ENCODE results near the gene C10orf105. TPM values are rescaled to one million over a fixed set of nuclear protein-coding genes. Genes with fewer than 3 reads are reported as not detected.

The C10orf105 gene
- total RNA-seq, 2 donors from 2014 or later, result 0.14 TPM; not detected in 1

DNA sequence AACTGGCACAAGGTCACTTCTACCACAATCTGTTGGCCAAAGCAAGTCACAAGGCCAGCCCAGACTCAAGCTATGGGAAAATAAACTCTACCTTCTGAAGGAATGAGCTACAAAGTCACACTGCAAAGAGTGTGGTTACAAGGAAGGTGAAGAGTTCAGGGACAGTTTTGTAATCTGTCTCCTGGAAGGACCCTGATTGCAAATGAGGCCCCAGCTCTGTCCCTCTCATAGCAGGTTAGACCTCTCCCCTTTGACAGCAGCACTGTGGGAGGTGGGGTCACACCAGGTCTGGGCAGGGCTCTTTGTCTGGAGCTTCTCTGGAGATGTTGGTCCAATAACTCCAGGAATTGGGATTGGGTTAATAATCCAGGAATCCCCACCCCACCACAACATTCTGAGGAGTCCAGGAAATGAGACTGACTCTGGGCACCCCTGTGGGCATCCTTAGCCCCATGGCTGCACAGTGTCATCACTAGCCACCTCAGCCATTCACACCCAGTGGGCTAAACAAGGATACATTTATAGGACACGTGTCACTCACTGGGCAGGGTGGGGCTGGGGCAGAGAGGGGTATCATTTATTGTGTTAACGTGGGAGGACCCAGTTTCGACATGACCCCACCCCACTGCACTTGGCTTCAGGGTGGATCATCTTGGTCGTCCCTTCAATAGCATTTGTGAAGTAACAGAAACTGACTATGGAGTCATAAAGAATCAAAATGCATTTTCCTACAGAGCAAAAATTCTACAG, 23.7 kb upstream of the C10orf105 start:
- no peaks in the 10 kb centered on the region for H3K36me3 ChIP-seq
- ATAC-seq (ENCODE audit: insufficient number of reproducible peaks, low FRiP score, low read depth) (no peak), DNase-seq (ENCODE audit: low spot score) (no peak)
- H3K9me3 ChIP-seq, result no peaks in the 10 kb centered on the region
- H3K4me1 ChIP-seq (ENCODE audit: control insufficient read depth in 1 of 2, low read depth in 2 of 2), result peaks cover 10 to 17% of the 10 kb centered on the region in 2 donors
- TF ChIP-seq CTCF (IDR thresholded peaks at IDR 0.05), result no peak
- no peak overlapping the region for H3K4me3 ChIP-seq
- H3K27me3 ChIP-seq (replicated peaks; ENCODE audit: insufficient read depth), result no peaks in the 10 kb centered on the region
- H3K27ac ChIP-seq, result no peak overlapping the region

- Histone ChIP-seq H3K27me3 (replicated peaks; ENCODE audit: insufficient read depth) (no peaks in the 10 kb centered on the region), H3K4me1 (ENCODE audit: control insufficient read depth in 1 of 2, low read depth in 2 of 2) (peaks cover 7 to 12% of the 10 kb centered on the region in 2 donors), H3K9me3 (no peaks in the 10 kb centered on the region), H3K27ac (no peak overlapping the region), H3K36me3 (no peaks in the 10 kb centered on the region), H3K4me3 (no peak overlapping the region)
- no peak for TF ChIP-seq CTCF (IDR thresholded peaks at IDR 0.05)
- no peak for DNase-seq (ENCODE audit: low spot score)
- ATAC-seq (ENCODE audit: insufficient number of reproducible peaks, low FRiP score, low read depth), result no peak
These were observed 22.9 kb upstream of the C10orf105 start for GRCh38 chr10:71742301-71743088.

- H3K9me3 ChIP-seq, result no peaks in the 10 kb centered on the region
- ATAC-seq (ENCODE audit: insufficient number of reproducible peaks, low FRiP score, low read depth) (no peak), DNase-seq (ENCODE audit: low spot score) (no peak)
- no peak for TF ChIP-seq CTCF (IDR thresholded peaks at IDR 0.05)
- H3K27ac ChIP-seq, result no peak overlapping the region
- peaks cover 4 to 5% of the 10 kb centered on the region in 2 donors for H3K4me1 ChIP-seq (ENCODE audit: control insufficient read depth in 1 of 2, low read depth in 2 of 2)
- no peaks in the 10 kb centered on the region for H3K27me3 ChIP-seq (replicated peaks; ENCODE audit: insufficient read depth)
- H3K4me3 ChIP-seq, result no peak overlapping the region
- H3K36me3 ChIP-seq, result no peaks in the 10 kb centered on the region
These were observed 22.1 kb upstream of the C10orf105 start for GRCh38 chr10:71741671-71742070.

- peaks cover 0 to 2% of the 10 kb centered on the region in 2 donors for H3K4me1 ChIP-seq (ENCODE audit: control insufficient read depth in 1 of 2, low read depth in 2 of 2)
- no peak overlapping the region for H3K4me3 ChIP-seq
- no peak overlapping the region for H3K27ac ChIP-seq
- DNase-seq (ENCODE audit: low spot score) (no peak), ATAC-seq (ENCODE audit: insufficient number of reproducible peaks, low FRiP score, low read depth) (no peak)
- no peak for TF ChIP-seq CTCF (IDR thresholded peaks at IDR 0.05)
- H3K27me3 ChIP-seq (replicated peaks; ENCODE audit: insufficient read depth), result no peaks in the 10 kb centered on the region
- H3K36me3 ChIP-seq, result no peaks in the 10 kb centered on the region
- no peaks in the 10 kb centered on the region for H3K9me3 ChIP-seq
These were observed 21.5 kb upstream of the C10orf105 start for GRCh38 chr10:71741029-71741428.

- no peak for ATAC-seq (ENCODE audit: insufficient number of reproducible peaks, low FRiP score, low read depth)
- no peak for TF ChIP-seq CTCF (IDR thresholded peaks at IDR 0.05)
These were observed 20.6 kb upstream of the C10orf105 start for GRCh38 chr10:71740069-71740653.

More at GRCh38 chr10:71740069-71740653, 20.6 kb upstream of the C10orf105 start:
- no peaks in the 10 kb centered on the region for H3K27me3 ChIP-seq (replicated peaks; ENCODE audit: insufficient read depth)
- H3K4me3 ChIP-seq, result no peak overlapping the region
- H3K9me3 ChIP-seq, result no peaks in the 10 kb centered on the region
- no peak overlapping the region for H3K27ac ChIP-seq
- no peak for DNase-seq (ENCODE audit: low spot score)
- no peaks in the 10 kb centered on the region for H3K36me3 ChIP-seq
- peaks cover 0 to 2% of the 10 kb centered on the region in 2 donors for H3K4me1 ChIP-seq (ENCODE audit: control insufficient read depth in 1 of 2, low read depth in 2 of 2)
